AG04449 (cell line): ENCODE results near the gene SLC30A7.

ENCODE experiments used
- CTCF ChIA-PET: fragments of 350-600 bp; formaldehyde crosslinking; extraction: SDS; loops from one replicate; lab custom pipeline; 2021; ENCODE audit warnings: antibody characterized with exemption; lab: Yijun Ruan, JAX
- POLR2A ChIA-PET: fragments of 400-600, 350-600 bp; formaldehyde crosslinking; extraction: SDS; loops from one replicate; lab custom pipeline; 2020; ENCODE audit warnings: antibody characterized with exemption, inconsistent platforms; lab: Yijun Ruan, JAX
- DNase-seq: peaks from one replicate; pipeline ENCODE4 v3.0.0-alpha.2; 2010; ENCODE audit warnings: low read depth, low spot score
- H3K4me3 ChIP-seq: 2 replicates; pipeline ENCODE4 v1.5.1; 2011; ENCODE audit warnings: low read depth, mild to moderate bottlenecking, control low read depth, low read length
- TF ChIP-seq, protein P1 (sequence below): IDR thresholded peaks from one replicate; pipeline ENCODE4 v1.5.1; 2011; ENCODE audit warnings: mild to moderate bottlenecking, moderate library complexity, low read length, control low read depth, inconsistent platforms; ENCODE audit not compliant: insufficient read depth; ENCODE audit errors: missing control alignments

SLC30A7 gene

GRCh38 chr1:100998426-100998825, 102.5 kb downstream of the SLC30A7 start:
- no peak overlapping the region for H3K4me3 ChIP-seq
- no peak for DNase-seq
- TF ChIP-seq, protein P1, sequence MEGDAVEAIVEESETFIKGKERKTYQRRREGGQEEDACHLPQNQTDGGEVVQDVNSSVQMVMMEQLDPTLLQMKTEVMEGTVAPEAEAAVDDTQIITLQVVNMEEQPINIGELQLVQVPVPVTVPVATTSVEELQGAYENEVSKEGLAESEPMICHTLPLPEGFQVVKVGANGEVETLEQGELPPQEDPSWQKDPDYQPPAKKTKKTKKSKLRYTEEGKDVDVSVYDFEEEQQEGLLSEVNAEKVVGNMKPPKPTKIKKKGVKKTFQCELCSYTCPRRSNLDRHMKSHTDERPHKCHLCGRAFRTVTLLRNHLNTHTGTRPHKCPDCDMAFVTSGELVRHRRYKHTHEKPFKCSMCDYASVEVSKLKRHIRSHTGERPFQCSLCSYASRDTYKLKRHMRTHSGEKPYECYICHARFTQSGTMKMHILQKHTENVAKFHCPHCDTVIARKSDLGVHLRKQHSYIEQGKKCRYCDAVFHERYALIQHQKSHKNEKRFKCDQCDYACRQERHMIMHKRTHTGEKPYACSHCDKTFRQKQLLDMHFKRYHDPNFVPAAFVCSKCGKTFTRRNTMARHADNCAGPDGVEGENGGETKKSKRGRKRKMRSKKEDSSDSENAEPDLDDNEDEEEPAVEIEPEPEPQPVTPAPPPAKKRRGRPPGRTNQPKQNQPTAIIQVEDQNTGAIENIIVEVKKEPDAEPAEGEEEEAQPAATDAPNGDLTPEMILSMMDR: no peak
- CTCF ChIA-PET: no interaction called here
- POLR2A ChIA-PET: no interaction called here

DNA sequence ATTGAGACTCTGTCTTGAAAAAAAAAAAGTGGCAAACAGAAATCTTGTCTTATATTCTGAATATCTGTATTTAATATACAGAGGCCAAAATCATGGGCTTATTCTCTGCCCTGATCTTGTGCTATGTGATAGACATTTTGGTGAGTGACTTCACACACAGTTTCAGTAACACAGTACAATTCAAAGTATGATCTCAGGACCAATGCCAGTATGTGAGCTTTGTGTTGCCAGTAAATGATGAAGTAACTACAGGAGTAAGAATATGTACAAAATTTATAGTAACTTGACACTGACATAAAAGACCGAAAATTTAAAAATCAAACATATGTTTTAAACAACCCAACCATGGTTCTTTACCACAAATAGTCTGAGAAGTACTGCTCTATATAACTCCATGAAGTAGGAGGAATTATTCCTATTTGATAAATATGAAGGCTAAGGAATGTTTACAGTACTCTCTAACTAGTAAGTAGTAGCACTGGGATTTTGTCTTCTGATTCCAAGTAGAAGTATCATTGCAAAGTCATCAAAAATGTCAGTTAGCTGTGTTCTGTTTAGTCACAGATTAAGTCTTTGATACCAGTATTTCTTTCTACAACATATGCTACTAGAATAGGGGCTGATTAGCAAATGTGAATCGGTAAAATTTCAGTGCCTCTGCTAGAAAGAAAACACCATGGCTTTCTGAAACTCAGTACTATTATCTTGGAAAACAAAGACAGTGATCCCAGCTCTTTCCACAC, 104.4 kb downstream of the SLC30A7 start:
- H3K4me3 ChIP-seq: no peak overlapping the region
- ChIA-PET CTCF (interaction anchor here (1.4 kb wide), 1 partner anchor 79 kb away, joined by 3 read pairs; no protein-coding TSS in a partner anchor), POLR2A (no interaction called here)
- TF ChIP-seq, protein P1: no peak
- DNase-seq: no peak

GRCh38 chr1:101002551-101002950, 106.7 kb downstream of the SLC30A7 start:
- ChIA-PET POLR2A (no interaction called here), CTCF (interaction anchor here (1.3 to 2.4 kb wide), 2 partner anchors 11 to 286 kb away, joined by 3 to 10 read pairs; no protein-coding TSS in a partner anchor)
- no peak overlapping the region for H3K4me3 ChIP-seq
- TF ChIP-seq, protein P1: no peak
- DNase-seq: no peak

DNA sequence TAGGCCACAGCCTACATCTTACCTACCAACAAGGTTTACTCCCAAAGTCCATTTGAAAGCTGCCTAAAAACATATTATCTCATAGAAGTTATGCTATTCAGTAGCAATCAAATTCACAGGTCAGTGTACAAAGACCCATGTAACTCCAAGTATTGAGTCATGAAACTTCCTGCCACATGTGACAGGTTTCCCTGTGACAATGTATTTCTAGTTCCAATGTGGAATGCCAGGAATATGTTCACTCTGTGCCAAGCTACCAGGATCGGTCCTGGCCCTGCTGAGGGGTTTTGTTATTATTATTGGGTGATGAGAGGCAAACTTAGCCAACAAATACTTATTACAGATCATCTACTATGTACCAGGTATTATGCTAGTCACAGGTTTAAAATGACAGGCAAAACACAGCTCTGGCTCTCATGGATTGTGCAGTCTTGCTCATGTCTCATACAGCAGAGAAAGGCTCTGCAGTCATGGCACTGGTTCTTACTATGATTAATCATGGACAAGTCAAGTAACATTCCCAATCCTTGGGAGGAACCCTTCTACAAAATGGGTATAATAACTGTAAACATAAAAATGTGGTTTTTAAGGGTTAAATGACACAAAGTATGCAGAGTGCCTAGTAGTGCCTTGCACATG, 107.2 kb downstream of the SLC30A7 start:
- H3K4me3 ChIP-seq: no peak overlapping the region
- TF ChIP-seq, protein P1: no peak
- no peak for DNase-seq
- ChIA-PET POLR2A (no interaction called here), CTCF (interaction anchor here (1.3 to 2.4 kb wide), 2 partner anchors 10 to 285 kb away, joined by 3 to 10 read pairs; no protein-coding TSS in a partner anchor)

GRCh38 chr1:101004061-101004460, 108.2 kb downstream of the SLC30A7 start:
- no peak for DNase-seq
- POLR2A ChIA-PET: no interaction called here
- H3K4me3 ChIP-seq: no peak overlapping the region
- CTCF ChIA-PET: interaction anchor here (1.0 to 1.1 kb wide), 2 partner anchors 13 to 284 kb away, joined by 3 read pairs; no protein-coding TSS in a partner anchor
- TF ChIP-seq, protein P1: no peak

DNA sequence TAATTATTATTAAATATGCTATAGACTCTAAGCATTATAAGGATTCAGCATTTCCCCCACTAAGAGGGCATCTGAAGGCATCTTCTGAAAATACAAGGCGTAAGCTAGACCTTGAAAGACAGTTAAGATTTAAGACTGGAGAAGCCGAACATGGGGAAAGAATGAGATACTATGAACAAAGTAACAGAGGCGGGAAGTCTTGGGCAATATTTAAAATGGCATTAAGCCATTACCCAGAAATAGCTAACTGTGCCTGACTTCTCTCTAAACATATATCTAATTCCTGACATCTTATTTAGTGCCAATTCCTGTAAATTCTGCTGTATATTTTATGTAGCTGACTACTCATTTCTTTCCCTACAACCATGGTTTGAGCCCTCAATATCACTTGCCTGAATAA, 108.8 kb downstream of the SLC30A7 start:
- ChIA-PET CTCF (interaction anchor here (0.8 to 1.1 kb wide), 3 partner anchors 13 to 284 kb away, joined by 3 to 4 read pairs (median 3); no protein-coding TSS in a partner anchor), POLR2A (no interaction called here)

More for the DNA sequence above, 108.8 kb downstream of the SLC30A7 start:
- H3K4me3 ChIP-seq: no peak overlapping the region
- TF ChIP-seq, protein P1: no peak
- DNase-seq: no peak
